Stomach (tissue), 4 donors: Measurements from ENCODE around the gene PCSK2.

Experiments used
- CTCF ChIP-seq, 7 experiments: fragments of 450-650 bp in 4 of 7; fragments of 200-600 bp in 3 of 7; sonication (generic) in 3 of 7; IDR thresholded peaks; one replicate each; pipeline ENCODE4 v1.5.1; 2016 to 2019; ENCODE audit warnings: antibody characterized with exemption in 7 of 7, control low read depth in 2 of 7, mild to moderate bottlenecking in 1 of 7
- POLR2A ChIP-seq, 4 donors: fragments of 450-650 bp; IDR thresholded peaks; one replicate each; pipeline ENCODE4 v1.6.1; 2016; ENCODE audit warnings: antibody characterized with exemption in 4 of 4, control low read depth in 2 of 4, mild to moderate bottlenecking in 1 of 4, moderate library complexity in 1 of 4

- TF ChIP-seq CTCF (IDR thresholded peaks at IDR 0.05) (no peak), POLR2A (IDR thresholded peaks at IDR 0.05) (no peak)
Observed at GRCh38 chr20:17491488-17491887, 264.6 kb downstream of the PCSK2 start.
